Stimulated activated naive B cell treated with anti-CD40 and anti-IgM and Interleukin-4, amounts not matched to agents 10 μg/mL and 1 μg/mL and 100 μg/mL, for 72 hours (primary cell): ENCODE results near the gene SIGLEC7.

Experiments used
- ATAC-seq, 2 donors: fragments of 150-1000 bp; cut with Tn5 transposase; replicated peaks; 2 replicates each; pipeline ENCODE4 v1.10.0; 2021; ENCODE audit warnings: moderate library complexity in 1 of 2
- DNase-seq: peaks from one replicate; pipeline ENCODE4 v3.0.0; 2021
- H3K27ac Mint-ChIP-seq: one replicate; pipeline ENCODE4 v1.8.0; 2022; ENCODE audit warnings: mild to moderate bottlenecking, mixed read lengths
- H3K27me3 Mint-ChIP-seq, 2 donors: one replicate each; pipeline ENCODE4 v1.8.0; 2022; ENCODE audit warnings: mixed read lengths in 2 of 2
- H3K36me3 Mint-ChIP-seq, 2 donors: one replicate each; pipeline ENCODE4 v1.8.0; 2022; ENCODE audit warnings: mixed read lengths in 2 of 2, mild to moderate bottlenecking in 1 of 2
- H3K4me1 Mint-ChIP-seq, 2 donors: one replicate each; pipeline ENCODE4 v1.8.0; 2022; ENCODE audit warnings: mixed read lengths in 2 of 2, mild to moderate bottlenecking in 1 of 2
- H3K4me3 Mint-ChIP-seq, 2 donors: one replicate each; pipeline ENCODE4 v1.8.0; 2022; ENCODE audit warnings: mild to moderate bottlenecking in 2 of 2, mixed read lengths in 2 of 2, moderate library complexity in 1 of 2
- H3K9me3 Mint-ChIP-seq, 2 donors: one replicate each; pipeline ENCODE4 v1.8.0; 2022; ENCODE audit warnings: mixed read lengths in 2 of 2, mild to moderate bottlenecking in 1 of 2

SIGLEC7 gene

DNA sequence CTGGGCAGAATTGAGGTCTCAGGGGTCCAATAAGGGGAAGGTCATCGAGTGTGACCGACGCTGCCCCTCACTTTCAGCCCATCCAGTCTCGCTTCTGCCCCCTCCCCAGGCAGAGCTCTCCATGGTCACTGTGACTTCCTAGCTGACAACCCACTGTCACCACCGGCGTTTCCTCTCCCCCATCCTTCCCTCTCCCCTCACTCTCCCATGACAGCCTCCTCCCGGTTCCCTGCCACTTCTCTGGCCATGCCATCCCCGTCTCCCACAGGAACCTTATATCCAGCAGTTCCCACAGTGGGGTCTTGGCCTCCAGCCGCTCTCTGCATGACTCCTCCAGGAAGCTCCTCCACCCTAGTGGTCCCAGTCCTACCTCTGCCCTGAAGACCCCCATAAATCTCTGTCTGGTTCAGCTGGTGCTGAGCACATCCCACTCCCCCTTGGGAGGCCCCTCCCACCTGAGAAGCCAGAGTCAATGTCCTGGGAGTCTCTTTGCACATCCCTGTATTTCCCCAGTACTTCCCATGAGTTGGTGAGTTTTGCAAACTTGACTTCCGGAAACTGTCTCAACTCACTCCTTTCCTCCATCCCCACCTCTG is 58.1 kb downstream of the SIGLEC7 start:
- ATAC-seq = no peak
- peaks cover 33 to 34% of the 10 kb centered on the region in 2 donors for H3K27me3 Mint-ChIP-seq
- no peaks in the 10 kb centered on the region for H3K36me3 Mint-ChIP-seq
- no peak overlapping the region for H3K4me3 Mint-ChIP-seq
- H3K27ac Mint-ChIP-seq = no peak overlapping the region
- H3K4me1 Mint-ChIP-seq = no peaks in the 10 kb centered on the region
- DNase-seq = no peak
- no peaks in the 10 kb centered on the region for H3K9me3 Mint-ChIP-seq

DNA sequence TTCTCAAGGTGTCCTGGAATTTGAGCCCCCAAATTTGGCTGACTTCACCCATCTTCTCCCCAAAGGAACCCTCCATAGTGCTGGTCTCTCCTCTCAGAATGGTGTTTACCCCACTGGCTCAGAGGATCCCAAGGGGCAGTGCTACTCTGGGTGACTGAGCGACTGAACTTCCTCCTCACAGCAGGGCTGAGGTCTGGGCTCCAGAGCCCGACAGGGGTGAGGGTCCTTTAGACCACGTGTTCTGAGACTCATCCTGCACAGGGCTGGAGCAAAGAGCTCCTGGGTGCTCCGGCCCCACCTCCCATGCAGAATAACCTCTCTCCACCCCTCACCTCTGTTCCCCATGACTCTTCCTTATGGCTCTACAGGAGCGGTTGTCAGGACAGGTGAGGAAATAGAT is 59.6 kb downstream of the SIGLEC7 start:
- Mint-ChIP-seq H3K27me3 (peaks cover 33 to 38% of the 10 kb centered on the region in 2 donors), H3K36me3 (no peaks in the 10 kb centered on the region), H3K27ac (no peak overlapping the region), H3K4me1 (no peaks in the 10 kb centered on the region), H3K4me3 (no peak overlapping the region), H3K9me3 (no peaks in the 10 kb centered on the region)
- ATAC-seq (no peak), DNase-seq (no peak)
